ENCODE measurements around the gene IFT20.
"Not testable (repeated sequence)": the region's sequence is repeated elsewhere in the genome, so short reads cannot be mapped to it uniquely, and the experiment has no call there.

IFT20 gene

DNA sequence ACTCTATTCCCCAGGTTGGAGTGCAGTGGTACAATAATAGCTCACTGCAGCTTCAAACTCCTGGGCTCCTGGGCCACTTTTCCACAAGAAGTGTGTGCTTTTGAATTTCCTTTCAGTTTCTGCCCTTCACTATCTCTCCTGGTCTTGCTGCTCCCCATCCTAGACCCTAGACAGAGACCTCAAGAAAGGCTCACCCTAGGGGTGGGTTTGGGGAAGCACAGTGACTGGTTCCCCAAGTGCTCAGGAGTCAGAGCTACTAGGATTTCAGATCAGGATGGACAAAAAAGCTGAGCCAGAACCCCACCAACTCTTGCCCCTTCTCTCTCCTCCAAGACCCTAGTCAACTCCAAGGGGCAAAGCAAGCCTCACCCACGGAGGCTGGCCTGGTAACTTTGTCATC, 31.3 kb upstream of the IFT20 start:
- no peak for DNase-seq

- DNase-seq: no peak
Measured at GRCh38 chr17:28365487-28365886, 30.2 kb upstream of the IFT20 start.

DNA sequence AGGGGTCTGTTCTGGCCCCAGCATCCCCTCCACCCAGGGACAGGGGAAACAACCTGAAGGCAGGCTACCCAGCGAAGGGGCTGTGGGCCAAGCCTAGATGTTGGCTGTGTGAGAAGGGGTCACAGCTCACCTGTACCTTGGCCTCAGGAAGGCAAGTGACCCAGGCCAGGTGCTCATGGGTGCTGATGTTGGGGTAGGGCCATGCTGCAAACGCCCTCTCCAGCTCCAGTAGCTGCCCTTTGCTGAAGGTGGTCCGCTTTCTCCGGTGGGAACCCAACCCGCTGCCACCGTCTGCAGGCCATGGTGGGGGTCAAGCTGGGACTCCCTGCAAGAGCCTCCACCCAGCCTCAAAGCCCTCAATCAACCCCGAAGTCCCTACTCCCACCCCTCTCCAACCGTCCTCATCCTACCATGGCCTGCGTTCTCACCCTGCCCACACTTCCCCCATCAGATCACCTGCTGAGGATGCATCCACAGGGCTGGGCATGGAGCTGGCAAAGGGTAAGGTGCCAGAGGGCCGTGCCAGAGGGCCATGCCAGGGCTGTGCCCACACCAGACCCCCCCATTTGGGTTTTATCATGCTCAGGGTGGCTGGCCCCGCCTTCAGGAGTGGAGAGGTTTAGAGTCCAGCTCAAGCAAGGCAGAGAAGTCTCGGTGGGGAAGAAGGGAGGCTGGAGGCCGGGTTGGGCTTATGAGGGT, 29.5 kb upstream of the IFT20 start, which contains the start of gene SEBOX:
TSS of gene SEBOX (minus strand) at position 535 of the 699 bp plus-strand sequence. CDS start at position 487, 48 bp downstream.
- no peak for DNase-seq

DNA sequence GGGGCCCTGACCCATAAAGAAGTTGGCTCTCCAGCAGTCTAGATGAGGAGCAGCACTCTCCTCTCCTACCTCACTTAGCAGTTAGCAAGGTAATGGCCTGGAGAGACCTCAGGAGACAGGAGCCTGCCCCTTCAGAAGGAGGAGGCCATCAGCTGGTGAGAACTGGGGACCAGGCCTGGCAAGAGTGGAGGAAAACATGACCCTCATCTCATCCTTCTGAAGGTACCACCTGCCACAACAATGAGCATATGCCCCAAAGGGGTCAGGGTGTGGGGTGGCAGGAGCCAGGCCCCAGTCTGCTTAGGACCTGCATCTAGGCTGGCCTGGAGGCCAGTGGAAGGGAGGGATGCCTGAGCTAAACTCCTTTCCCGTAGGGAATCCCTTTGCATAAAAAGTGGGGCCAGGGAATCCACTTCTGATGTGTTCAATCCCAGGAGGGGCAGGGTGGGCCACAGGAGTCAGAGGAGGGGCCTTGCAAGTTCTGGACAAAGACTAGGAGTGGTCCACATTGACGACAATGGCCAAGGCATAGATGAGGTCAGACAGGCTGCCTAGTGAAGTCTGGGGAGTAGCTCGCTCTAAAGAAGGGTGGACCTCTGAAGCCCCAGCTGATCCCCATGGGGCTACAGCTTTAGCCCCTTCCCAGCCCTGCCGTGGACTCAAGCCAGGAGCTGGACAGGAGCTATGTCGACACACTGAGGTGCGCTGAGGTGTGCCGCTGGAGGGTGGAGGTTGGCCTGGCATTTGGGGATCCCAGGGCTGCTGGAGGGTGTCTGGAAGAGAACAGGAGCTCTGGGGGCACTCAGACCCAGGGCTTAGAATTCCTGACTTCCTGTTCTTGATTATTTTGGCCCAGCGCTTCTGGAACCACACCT, 28.7 kb upstream of the IFT20 start:
- DNase-seq: no peak

DNA sequence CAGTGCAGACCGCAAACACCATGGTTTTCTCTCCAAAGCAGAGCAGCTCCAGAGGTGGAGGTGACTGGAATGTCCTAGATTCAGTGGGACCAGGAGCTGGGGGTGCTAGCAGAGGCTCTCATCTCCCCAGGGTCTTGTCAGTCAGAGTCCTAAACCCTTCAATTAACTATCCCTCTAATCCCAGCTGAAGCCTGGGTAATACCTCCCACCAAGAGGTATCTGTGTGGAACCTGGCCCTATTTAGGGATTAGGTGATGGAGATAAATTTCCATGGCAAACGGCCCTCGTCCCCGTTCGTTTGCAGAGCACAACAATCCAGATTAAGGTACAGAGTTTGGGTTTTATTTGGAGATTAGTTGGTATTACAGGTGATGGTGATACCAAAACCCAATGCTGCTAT, 27.9 kb upstream of the IFT20 start:
- DNase-seq: no peak

GRCh38 chr17:28357901-28358197, 22.6 kb upstream of the IFT20 start:
- no peak for DNase-seq

DNA sequence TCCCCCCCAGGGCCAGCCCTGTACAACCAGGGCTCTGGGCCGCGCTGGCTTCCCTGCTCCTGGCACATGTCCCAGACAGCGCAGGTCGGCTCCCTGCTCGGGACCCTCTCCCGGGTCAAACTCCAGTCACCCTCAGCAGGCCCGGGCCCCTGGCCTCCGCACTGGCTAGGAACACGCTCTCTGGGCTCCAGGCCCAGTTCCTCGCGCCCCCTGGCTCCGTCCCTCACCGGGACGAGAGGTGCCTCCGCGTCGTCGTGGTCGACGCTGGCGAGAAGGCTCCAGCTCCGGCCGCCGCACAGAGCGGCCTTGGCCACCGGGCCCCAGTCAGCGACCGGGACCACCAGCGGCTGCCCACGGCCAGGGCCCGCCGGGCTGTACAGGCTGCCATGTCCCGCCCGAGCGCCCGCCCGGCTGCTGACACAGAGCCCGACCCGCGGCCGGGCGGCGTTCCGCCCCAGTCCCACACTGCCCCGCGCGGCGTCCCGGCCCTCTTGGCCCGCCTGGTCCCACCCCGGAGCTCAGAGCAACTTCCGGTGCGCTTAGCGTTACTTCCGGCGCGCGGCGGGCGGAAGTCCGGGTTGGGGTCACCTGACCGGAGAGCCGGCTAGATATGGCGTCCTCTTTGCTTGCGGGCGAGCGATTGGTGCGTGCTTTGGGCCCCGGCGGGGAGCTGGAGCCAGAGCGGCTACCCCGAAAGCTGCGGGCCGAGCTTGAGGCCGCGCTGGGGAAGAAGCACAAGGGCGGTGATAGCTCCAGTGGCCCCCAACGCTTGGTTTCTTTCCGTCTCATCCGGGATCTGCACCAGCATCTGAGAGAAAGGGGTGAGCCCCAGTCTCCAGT, 22.0 kb upstream of the IFT20 start, which contains the start of gene POLDIP2:
TSS of gene POLDIP2 (minus strand) at position 467 of the 840 bp plus-strand sequence. CDS start at position 388, 79 bp downstream.
- peak; percentile 86 for DNase-seq

GRCh38 chr17:28350271-28350670, 15.0 kb upstream of the IFT20 start:
- no peak for DNase-seq

- DNase-seq: no peak
Measured at GRCh38 chr17:28348979-28349378, 13.7 kb upstream of the IFT20 start.

DNA sequence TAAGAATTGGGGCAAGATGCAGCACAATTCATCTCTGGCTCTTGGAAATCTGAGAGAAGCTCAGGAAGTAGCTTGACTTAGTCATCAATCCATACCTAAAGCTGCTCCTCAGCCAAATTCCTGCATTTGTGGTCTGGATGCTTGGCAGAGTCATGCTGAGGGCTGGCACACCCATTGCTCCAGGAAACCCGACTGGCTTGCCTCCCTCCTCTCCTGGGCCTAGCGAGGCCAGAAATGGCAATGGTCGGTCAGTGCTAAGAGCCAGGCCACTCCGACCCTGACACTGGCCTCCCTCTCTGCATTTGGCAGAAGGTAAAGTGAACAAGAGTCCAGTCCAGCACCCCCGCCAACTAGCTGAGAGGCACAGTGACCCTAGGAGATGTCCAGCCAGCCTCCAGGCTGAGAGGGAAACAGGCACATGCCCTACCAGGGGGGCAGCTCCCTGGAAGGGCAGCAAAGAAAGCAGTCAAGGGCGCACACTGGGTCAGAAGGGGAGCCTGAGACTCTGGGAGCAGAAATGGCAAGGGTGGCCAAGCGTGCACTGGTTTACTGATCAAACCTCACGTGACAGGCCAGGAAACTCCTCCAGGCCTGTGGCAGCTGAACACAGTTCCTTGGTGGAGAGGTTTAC, 12.1 kb upstream of the IFT20 start:
- no peak for DNase-seq

- DNase-seq: no peak
Measured at GRCh38 chr17:28346746-28347246, 11.5 kb upstream of the IFT20 start.

- DNase-seq: no peak
Measured at GRCh38 chr17:28346199-28346580, 10.9 kb upstream of the IFT20 start.

DNA sequence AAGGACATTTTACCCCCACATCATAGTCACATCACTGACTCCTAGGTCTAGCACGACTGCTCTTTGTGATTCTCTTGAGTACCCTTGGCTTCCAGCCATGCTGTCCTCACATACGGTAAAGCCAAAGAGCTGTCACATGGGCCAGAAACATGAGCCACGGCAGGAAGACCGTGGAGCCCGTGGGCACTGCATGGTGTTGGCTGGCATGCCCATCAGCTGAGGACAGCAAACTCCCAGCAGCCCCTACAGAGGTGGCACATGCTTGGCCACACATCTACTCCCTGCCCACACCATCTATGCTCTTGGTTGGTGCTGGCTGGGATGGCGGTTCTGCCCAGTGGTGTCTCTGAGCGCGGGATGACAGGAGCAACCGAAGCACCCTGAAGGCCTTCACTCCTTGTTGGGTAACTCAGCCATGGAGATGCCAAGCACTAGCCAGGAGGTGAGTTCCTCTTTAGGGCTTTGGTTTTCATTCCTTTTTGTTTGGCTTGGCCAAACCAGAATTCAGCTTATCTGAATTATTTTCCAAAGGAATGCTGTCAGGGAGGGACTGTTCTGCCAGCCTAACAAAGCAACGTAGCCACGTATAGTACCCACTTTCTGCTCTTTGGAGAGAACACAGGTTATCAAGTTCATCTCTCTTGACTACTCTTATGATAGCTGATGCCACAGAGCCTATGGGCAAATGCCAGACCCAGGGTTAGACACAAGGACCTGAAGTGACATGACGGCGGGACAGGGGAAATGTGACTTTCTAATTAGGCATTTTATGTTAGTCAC, 10.3 kb upstream of the IFT20 start:
- no peak for DNase-seq

GRCh38 chr17:28344435-28344901, 9.2 kb upstream of the IFT20 start:
- DNase-seq: no peak

DNA sequence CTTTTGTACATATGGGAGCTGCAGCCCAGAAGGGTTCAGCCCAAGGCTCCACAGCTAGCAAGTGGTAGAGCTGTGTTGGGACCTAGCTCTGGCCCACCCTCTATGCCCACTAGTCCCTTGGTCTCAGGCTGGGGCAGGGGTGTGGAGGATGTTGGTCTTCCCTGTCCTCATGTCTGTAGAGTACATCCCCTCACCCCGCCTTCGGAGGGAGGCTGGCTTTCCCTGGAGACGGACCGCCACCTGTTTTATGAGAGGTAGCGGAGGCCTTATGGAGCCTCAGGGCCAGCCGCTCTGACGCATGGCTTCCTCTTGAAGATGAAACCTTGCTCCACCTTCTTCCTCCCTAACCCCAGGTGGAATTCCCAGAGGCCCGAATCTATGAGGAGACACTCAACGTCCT, 8.7 kb upstream of the IFT20 start:
- DNase-seq: no peak

GRCh38 chr17:28343491-28343932, 8.2 kb upstream of the IFT20 start:
- no peak for DNase-seq

DNA sequence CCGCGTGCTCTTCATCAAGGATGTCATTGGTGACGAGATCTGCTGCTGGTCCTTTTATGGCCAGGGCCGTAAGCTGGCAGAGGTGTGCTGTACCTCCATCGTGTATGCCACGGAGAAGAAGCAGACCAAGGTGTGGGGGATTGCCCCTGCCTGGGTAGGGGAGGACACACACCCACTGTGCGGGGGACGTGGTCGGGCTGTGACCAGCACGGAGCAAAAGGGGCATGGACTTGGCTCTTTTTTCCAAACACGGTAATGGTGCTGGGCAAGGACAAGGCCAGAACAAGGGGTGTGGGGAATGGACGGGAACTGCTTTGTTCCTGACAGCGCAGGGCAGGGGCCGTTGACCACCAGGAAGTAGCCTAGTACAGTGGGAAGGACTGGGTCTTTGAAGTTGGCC, 7.0 kb upstream of the IFT20 start:
- DNase-seq: no peak

GRCh38 chr17:28341516-28341915, 6.2 kb upstream of the IFT20 start:
- DNase-seq: no peak

DNA sequence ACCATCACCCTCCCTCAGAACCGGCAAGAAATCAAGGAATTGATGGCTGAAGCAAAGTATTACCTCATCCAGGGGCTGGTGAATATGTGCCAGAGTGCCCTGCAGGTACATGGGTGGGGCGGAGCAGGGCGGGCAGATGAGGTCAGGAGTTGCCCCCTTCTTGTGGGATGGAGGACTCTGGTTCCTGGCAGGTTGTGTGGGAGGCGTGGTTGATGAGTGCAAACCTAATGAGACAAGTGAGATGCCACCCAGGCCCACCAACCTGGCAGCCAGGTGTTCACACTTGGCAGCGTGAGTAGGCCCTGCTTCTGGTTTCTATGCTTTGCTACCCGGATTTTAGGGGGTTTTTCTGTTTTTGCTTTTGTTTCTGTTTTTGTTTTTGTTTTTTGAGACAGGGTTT, 5.1 kb upstream of the IFT20 start:
- DNase-seq: no peak

- no peak for DNase-seq
Measured at GRCh38 chr17:28339431-28339830, 4.2 kb upstream of the IFT20 start.

GRCh38 chr17:28338769-28339212, 3.5 kb upstream of the IFT20 start:
- DNase-seq: not testable (repeated sequence)

Measured in right kidney (tissue), 1 donor.